Hepatic stellate cell (primary cell): ENCODE results near the gene EXOC3L2.
"Not testable (repeated sequence)": the region's sequence is repeated elsewhere in the genome, so short reads cannot be mapped to it uniquely, and the experiment has no call there.

Experiments used
- DNase-seq: peaks from one replicate; pipeline ENCODE4 v3.0.0; 2011; ENCODE audit warnings: low spot score

EXOC3L2 gene

GRCh38 chr19:45255611-45256157 is 10.5 kb upstream of the EXOC3L2 start:
- DNase-seq = no peak

- no peak for DNase-seq
Measured at GRCh38 chr19:45254044-45254531, 8.9 kb upstream of the EXOC3L2 start.

GRCh38 chr19:45253396-45254027 is 8.3 kb upstream of the EXOC3L2 start:
- DNase-seq = peak; percentile 64

GRCh38 chr19:45251452-45252354 is 6.5 kb upstream of the EXOC3L2 start:
- peak; percentile 66 for DNase-seq

- DNase-seq = peak; percentile 94
Measured at GRCh38 chr19:45250832-45251451, 5.7 kb upstream of the EXOC3L2 start, which contains the start of gene MARK4. Gene MARK4, plus strand, starts transcription at chr19:45251271. Its CDS starts 318 bp downstream, at chr19:45251589.

- no peak for DNase-seq
Measured at GRCh38 chr19:45250216-45250831, 5.1 kb upstream of the EXOC3L2 start.

- DNase-seq = no peak
Measured at GRCh38 chr19:45249261-45250033, 4.2 kb upstream of the EXOC3L2 start.

GRCh38 chr19:45247136-45247535 is 1.9 kb upstream of the EXOC3L2 start:
- DNase-seq = no peak

- DNase-seq = no peak
Measured at GRCh38 chr19:45245826-45246225, 619 bp upstream of the EXOC3L2 start.

GRCh38 chr19:45244133-45244794 is 943 bp downstream of the EXOC3L2 start:
- DNase-seq = no peak

GRCh38 chr19:45243144-45243732 is 2.0 kb downstream of the EXOC3L2 start:
- DNase-seq = no peak

- DNase-seq = no peak
Measured at GRCh38 chr19:45238556-45238955, 6.7 kb downstream of the EXOC3L2 start.

- DNase-seq = no peak
Measured at GRCh38 chr19:45235485-45235884, 9.7 kb downstream of the EXOC3L2 start.

GRCh38 chr19:45234089-45234869 is 10.9 kb downstream of the EXOC3L2 start:
- no peak for DNase-seq

GRCh38 chr19:45231891-45232290 is 13.3 kb downstream of the EXOC3L2 start:
- peak; percentile 87 for DNase-seq

- not testable (repeated sequence) for DNase-seq
Measured at GRCh38 chr19:45229056-45229455, 16.2 kb downstream of the EXOC3L2 start.

- DNase-seq = no peak
Measured at GRCh38 chr19:45224645-45225044, 20.6 kb downstream of the EXOC3L2 start.

- no peak for DNase-seq
Measured at GRCh38 chr19:45223879-45224278, 21.3 kb downstream of the EXOC3L2 start.

GRCh38 chr19:45222724-45223123 is 22.5 kb downstream of the EXOC3L2 start:
- no peak for DNase-seq
